Measurements from ENCODE around the gene UNC119B. TPM values are rescaled to one million over a fixed set of nuclear protein-coding genes. Genes with fewer than 3 reads are reported as not detected.

Gene UNC119B
- total and polyA plus RNA-seq, 3 donors from 2014 or later = 42.2 to 45.2 (median 43.3) TPM

GRCh38 chr12:120680165-120680738 is 30.0 kb upstream of the UNC119B start:
- no peaks in the 10 kb centered on the region for H3K27me3 ChIP-seq

GRCh38 chr12:120684523-120684932 is 25.7 kb upstream of the UNC119B start:
- intact Hi-C loops (cut with DNase I; ENCODE audit: low total_unique reads) = no loop called here

More at GRCh38 chr12:120680165-120680738, 30.0 kb upstream of the UNC119B start:
- no peak overlapping the region for H3K27ac ChIP-seq
- peaks cover 7% of the 10 kb centered on the region for H3K4me1 ChIP-seq
- no peak overlapping the region for H3K4me3 ChIP-seq
- H3K36me3 ChIP-seq (ENCODE audit: low read depth, missing control alignments) = no peaks in the 10 kb centered on the region
- H3K9me3 ChIP-seq = no peaks in the 10 kb centered on the region
- intact Hi-C loops (cut with DNase I; ENCODE audit: low total_unique reads) = no loop called here
- 57 to 62% methylated on average over 5 of the region's 5 CpGs for WGBS, 2 donors
- no peak for TF ChIP-seq POLR2A (IDR thresholded peaks at IDR 0.05)
- no peak for TF ChIP-seq CTCF (IDR thresholded peaks at IDR 0.05)
- DNase-seq = no peak

GRCh38 chr12:120685522-120685921 is 24.7 kb upstream of the UNC119B start:
- peaks cover 15% of the 10 kb centered on the region for H3K4me1 ChIP-seq
- intact Hi-C loops (cut with DNase I; ENCODE audit: low total_unique reads) = no loop called here
- peak overlapping the region in 1 of 2 donors; percentile 90 for H3K27ac ChIP-seq
- 44 to 57% methylated on average over 3 of the region's 3 CpGs for WGBS, 2 donors
- H3K9me3 ChIP-seq = no peaks in the 10 kb centered on the region
- peak overlapping the region in 1 of 2 donors; percentile 96 for H3K4me3 ChIP-seq
- no peak for DNase-seq
- no peaks in the 10 kb centered on the region for H3K27me3 ChIP-seq
- H3K36me3 ChIP-seq (ENCODE audit: low read depth, missing control alignments) = no peaks in the 10 kb centered on the region
- no peak for TF ChIP-seq POLR2A (IDR thresholded peaks at IDR 0.05)

More at GRCh38 chr12:120684523-120684932, 25.7 kb upstream of the UNC119B start:
- DNase-seq = no peak
- 64 to 71% methylated on average over 8 of the region's 8 CpGs for WGBS, 2 donors
- Histone ChIP-seq H3K27me3 (no peaks in the 10 kb centered on the region), H3K36me3 (ENCODE audit: low read depth, missing control alignments) (no peaks in the 10 kb centered on the region), H3K9me3 (no peaks in the 10 kb centered on the region), H3K4me1 (peaks cover 10% of the 10 kb centered on the region), H3K27ac (no peak overlapping the region), H3K4me3 (no peak overlapping the region)
- no peak for TF ChIP-seq POLR2A (IDR thresholded peaks at IDR 0.05)
- no peak for TF ChIP-seq CTCF (IDR thresholded peaks at IDR 0.05)

GRCh38 chr12:120686151-120686689 is 24.0 kb upstream of the UNC119B start:
- intact Hi-C loops (cut with DNase I; ENCODE audit: low total_unique reads) = no loop called here
- no peaks in the 10 kb centered on the region for H3K9me3 ChIP-seq
- no peaks in the 10 kb centered on the region for H3K27me3 ChIP-seq
- TF ChIP-seq CTCF (IDR thresholded peaks at IDR 0.05) (no peak), POLR2A (IDR thresholded peaks at IDR 0.05) (no peak)
- 0 to 1% methylated on average over 22 to 42 of the region's 46 CpGs for WGBS, 2 donors
- H3K36me3 ChIP-seq (ENCODE audit: low read depth, missing control alignments) = no peaks in the 10 kb centered on the region
- peak overlapping the region; percentile 66 to 90 for H3K27ac ChIP-seq
- DNase-seq = peak; percentile 98
- H3K4me1 ChIP-seq = peaks cover 22% of the 10 kb centered on the region
- peak overlapping the region; percentile 67 to 96 for H3K4me3 ChIP-seq

GRCh38 chr12:120686690-120687577 is 23.3 kb upstream of the UNC119B start, which contains the start of gene MLEC:
TSS of gene MLEC (plus strand) at chr12:120687149. CDS start at chr12:120687297, 148 bp downstream.
- peak within 1 kb of the TSS; percentile 67 to 96 for H3K4me3 ChIP-seq
- intact Hi-C loops (cut with DNase I; ENCODE audit: low total_unique reads) = no loop called here
- 0 to 1% methylated on average over 2 to 81 of the region's 84 CpGs for WGBS, 2 donors
- no peaks in the 10 kb centered on the region for H3K9me3 ChIP-seq
- TF ChIP-seq CTCF (IDR thresholded peaks at IDR 0.05) (peak in 2 of 3 experiments; percentile 27 to 33), POLR2A (IDR thresholded peaks at IDR 0.05) (peak; percentile 67)
- peak within 1 kb of the TSS; percentile 66 to 90 for H3K27ac ChIP-seq
- no peaks in the 10 kb centered on the region for H3K27me3 ChIP-seq
- peak; percentile 99 for DNase-seq
- H3K36me3 ChIP-seq (ENCODE audit: low read depth, missing control alignments) = no peaks in the 10 kb centered on the region
- peaks cover 23% of the 10 kb centered on the region for H3K4me1 ChIP-seq

Data from testis (tissue), 3 donors.